Thoracic aorta (tissue), 2 donors: Measurements from ENCODE around the gene S100A2. TPM values are rescaled to one million over a fixed set of nuclear protein-coding genes. Genes with fewer than 3 reads are reported as not detected.

Experiments
- ATAC-seq: fragments of 150-250 bp; one replicate; pipeline ENCODE4 v1.8.0; 2017; ENCODE audit warnings: low read depth; ENCODE audit not compliant: insufficient number of reproducible peaks, low FRiP score
- DNase-seq: peaks from one replicate; pipeline ENCODE4 v3.0.0-alpha.2; 2020; ENCODE audit warnings: low spot score
- H3K27ac ChIP-seq, 2 donors: fragments of 200-600 bp; sonication (generic); 1 replicate in 1 of 2; 2 replicates in 1 of 2; pipeline ENCODE4 v1.5.1; 2016; ENCODE audit warnings: mild to moderate bottlenecking in 2 of 2, moderate library complexity in 2 of 2
- H3K27me3 ChIP-seq: fragments of 200-600 bp; sonication (generic); replicated peaks from 2 replicates; pipeline ENCODE4 v1.6.0; 2016; ENCODE audit warnings: mild to moderate bottlenecking; ENCODE audit not compliant: insufficient read depth
- H3K36me3 ChIP-seq: fragments of 200-600 bp; sonication (generic); one replicate; pipeline ENCODE4 v1.5.1; 2016
- H3K4me1 ChIP-seq, 2 donors: fragments of 200-600 bp; sonication (generic); 1 replicate in 1 of 2; 2 replicates in 1 of 2; pipeline versions ENCODE4 v1.5.1 to v1.6.0; 2016; ENCODE audit warnings: low read depth in 2 of 2, mild to moderate bottlenecking in 1 of 2; ENCODE audit not compliant: control insufficient read depth in 1 of 2
- H3K4me3 ChIP-seq: fragments of 200-600 bp; sonication (generic); 2 replicates; pipeline ENCODE4 v1.5.1; 2016; ENCODE audit warnings: mild to moderate bottlenecking
- H3K9me3 ChIP-seq: fragments of 200-600 bp; sonication (generic); 2 replicates; pipeline ENCODE4 v1.5.1; 2016
- CTCF ChIP-seq: fragments of 200-600 bp; sonication (generic); IDR thresholded peaks from one replicate; pipeline ENCODE4 v1.5.1; 2019; ENCODE audit warnings: antibody characterized with exemption
- total RNA-seq, 2 donors: library from RNA; depleted of rRNA; stranded (reverse); fragments of >200 nt; gene quantifications; one replicate each; pipeline versions ENCODE4 v1.1.0 to v1.2.3, GENCODE V29; 2016

The S100A2 gene
- total RNA-seq, 2 donors from 2014 or later, result 1.1 to 2.9 TPM

GRCh38 chr1:153556348-153556747 lies 9.3 kb downstream of the S100A2 start:
- ATAC-seq, result no peak
- H3K9me3 ChIP-seq, result no peaks in the 10 kb centered on the region
- H3K27me3 ChIP-seq, result no peaks in the 10 kb centered on the region
- H3K36me3 ChIP-seq, result no peaks in the 10 kb centered on the region
- H3K4me1 ChIP-seq, result peaks cover 10 to 22% of the 10 kb centered on the region in 2 donors
- TF ChIP-seq CTCF, result no peak
- no peak overlapping the region for H3K4me3 ChIP-seq
- DNase-seq, result no peak
- H3K27ac ChIP-seq, result no peak overlapping the region

- no peak for DNase-seq
- peak overlapping the region; percentile 84 to 85 for H3K27ac ChIP-seq
- H3K27me3 ChIP-seq, result no peaks in the 10 kb centered on the region
- no peak for TF ChIP-seq CTCF
- no peaks in the 10 kb centered on the region for H3K36me3 ChIP-seq
- H3K4me1 ChIP-seq, result peaks cover 21 to 41% of the 10 kb centered on the region in 2 donors
- no peak overlapping the region for H3K4me3 ChIP-seq
- ATAC-seq, result peak; percentile 59
- no peaks in the 10 kb centered on the region for H3K9me3 ChIP-seq
Measured at GRCh38 chr1:153553830-153554541, 11.7 kb downstream of the S100A2 start.

- no peak overlapping the region for H3K4me3 ChIP-seq
- no peak for TF ChIP-seq CTCF
- no peaks in the 10 kb centered on the region for H3K9me3 ChIP-seq
- H3K4me1 ChIP-seq, result peaks cover 30 to 50% of the 10 kb centered on the region in 2 donors
- H3K27ac ChIP-seq, result peak overlapping the region; percentile 84 to 85
- H3K27me3 ChIP-seq, result no peaks in the 10 kb centered on the region
- DNase-seq (no peak), ATAC-seq (no peak)
- H3K36me3 ChIP-seq, result no peaks in the 10 kb centered on the region
Measured at GRCh38 chr1:153553096-153553495, 12.5 kb downstream of the S100A2 start.

- Histone ChIP-seq H3K9me3 (no peaks in the 10 kb centered on the region), H3K27ac (peak overlapping the region; percentile 13 to 46), H3K36me3 (no peaks in the 10 kb centered on the region), H3K4me3 (no peak overlapping the region), H3K27me3 (no peaks in the 10 kb centered on the region), H3K4me1 (peaks cover 33 to 58% of the 10 kb centered on the region in 2 donors)
- DNase-seq (no peak), ATAC-seq (no peak)
- no peak for TF ChIP-seq CTCF
Measured at GRCh38 chr1:153552335-153552734, 13.3 kb downstream of the S100A2 start.

GRCh38 chr1:153550827-153551500 lies 14.7 kb downstream of the S100A2 start:
- Histone ChIP-seq H3K9me3 (no peaks in the 10 kb centered on the region), H3K27me3 (no peaks in the 10 kb centered on the region), H3K4me1 (peaks cover 45 to 71% of the 10 kb centered on the region in 2 donors), H3K4me3 (no peak overlapping the region), H3K36me3 (no peaks in the 10 kb centered on the region), H3K27ac (peak overlapping the region; percentile 60 to 96)
- TF ChIP-seq CTCF, result no peak
- no peak for DNase-seq
- no peak for ATAC-seq
